ENCODE measurements around the gene TENM3. TPM values are rescaled to one million over a fixed set of nuclear protein-coding genes. Genes with fewer than 3 reads are reported as not detected.
A peak's percentile ranks its signal among the peaks of the same experiment; 100 is the strongest.

TENM3 gene
- total RNA-seq, 1 experiment from 2014 or later = 71.0 TPM

GRCh38 chr4:182577411-182577810, 334.2 kb downstream of the TENM3 start (continued):
- TF ChIP-seq NR2C2 (CRISPR knock-in tag; IDR thresholded peaks at IDR 0.05) = no peak
- no peak for TF ChIP-seq ETV6 (CRISPR knock-in tag; IDR thresholded peaks at IDR 0.05)
- no peak for TF ChIP-seq CBFB (CRISPR knock-in tag; IDR thresholded peaks at IDR 0.05; ENCODE audit: low read depth)
- TF ChIP-seq ZBTB21 (CRISPR knock-in tag; IDR thresholded peaks at IDR 0.05; ENCODE audit: borderline replicate concordance) = no peak
- no peak for TF ChIP-seq E2F5 (CRISPR knock-in tag; IDR thresholded peaks at IDR 0.05)
- no peak for TF ChIP-seq OVOL2 (CRISPR knock-in tag; IDR thresholded peaks at IDR 0.05; ENCODE audit: borderline replicate concordance)
- no peak for TF ChIP-seq SMAD4 (CRISPR knock-in tag; IDR thresholded peaks at IDR 0.05)
- TF ChIP-seq MAX (CRISPR knock-in tag; IDR thresholded peaks at IDR 0.05) = no peak
- TF ChIP-seq FOXK1 (CRISPR knock-in tag; IDR thresholded peaks at IDR 0.05) = no peak
- TF ChIP-seq TCF7 (CRISPR knock-in tag; IDR thresholded peaks at IDR 0.05; ENCODE audit: low read depth) = no peak
- TF ChIP-seq ZNF219 (CRISPR knock-in tag; IDR thresholded peaks at IDR 0.05; ENCODE audit: borderline replicate concordance) = no peak
- no peak for TF ChIP-seq FOXJ3 (CRISPR knock-in tag; IDR thresholded peaks at IDR 0.05; ENCODE audit: borderline replicate concordance)
- no peak for TF ChIP-seq CREM (CRISPR knock-in tag; IDR thresholded peaks at IDR 0.05)

- no peaks in the 10 kb centered on the region for H3K9me3 Mint-ChIP-seq
- H3K4me3 Mint-ChIP-seq = no peak overlapping the region
- peak; percentile 20; the same call in 1 of the 2 replicates for ATAC-seq
- no peaks in the 10 kb centered on the region for H3K36me3 Mint-ChIP-seq
- ChIA-PET CTCF (interaction anchor here (0.5 kb wide), 1 partner anchor 122 kb away, joined by 3 read pairs; no protein-coding TSS in a partner anchor), POLR2A (no interaction called here)
- no peak overlapping the region for H3K27ac Mint-ChIP-seq
- no peak for DNase-seq (ENCODE audit: low spot score)
- peaks cover 35% of the 10 kb centered on the region for H3K4me1 Mint-ChIP-seq
- no peaks in the 10 kb centered on the region for H3K27me3 Mint-ChIP-seq (ENCODE audit: low read depth)
- no peak for TF ChIP-seq ZNF425 (CRISPR knock-in tag; conservative IDR thresholded peaks at IDR 0.05)
- TF ChIP-seq ZNF219 (CRISPR knock-in tag; IDR thresholded peaks at IDR 0.05; ENCODE audit: borderline replicate concordance) = no peak
- no peak for TF ChIP-seq PRDM15 (CRISPR knock-in tag; IDR thresholded peaks at IDR 0.05)
- TF ChIP-seq NFE2L1 (CRISPR knock-in tag; IDR thresholded peaks at IDR 0.05) = no peak
- TF ChIP-seq ZNF317 (CRISPR knock-in tag; IDR thresholded peaks at IDR 0.05; ENCODE audit: borderline replicate concordance, low read depth) = no peak
- no peak for TF ChIP-seq MAX (CRISPR knock-in tag; IDR thresholded peaks at IDR 0.05)
- no peak for TF ChIP-seq CREM (CRISPR knock-in tag; IDR thresholded peaks at IDR 0.05)
- TF ChIP-seq ERG (CRISPR knock-in tag; IDR thresholded peaks at IDR 0.05) = no peak
- TF ChIP-seq ZNF532 (CRISPR knock-in tag; IDR thresholded peaks at IDR 0.05; ENCODE audit: borderline replicate concordance) = no peak
- no peak for TF ChIP-seq HMGXB4 (CRISPR knock-in tag; IDR thresholded peaks at IDR 0.05)
Measured at GRCh38 chr4:182578402-182578801, 335.2 kb downstream of the TENM3 start.
